HG03354 (cell line): Measurements from ENCODE around the gene ERI3.

Experiments used
- ATAC-seq: cut with Tn5 transposase; IDR thresholded peaks from one replicate; pipeline ENCODE4 v1.9.1; 2021; ENCODE audit warnings: mild to moderate bottlenecking; ENCODE audit not compliant: unreplicated experiment, poor library complexity, severe bottlenecking

Gene ERI3

GRCh38 chr1:44354840-44355581 is at the start of gene ERI3:
TSS of gene ERI3 (minus strand) at chr1:44355257. CDS start at chr1:44355026, 231 bp downstream.
- ATAC-seq, result peak; percentile 99

DNA sequence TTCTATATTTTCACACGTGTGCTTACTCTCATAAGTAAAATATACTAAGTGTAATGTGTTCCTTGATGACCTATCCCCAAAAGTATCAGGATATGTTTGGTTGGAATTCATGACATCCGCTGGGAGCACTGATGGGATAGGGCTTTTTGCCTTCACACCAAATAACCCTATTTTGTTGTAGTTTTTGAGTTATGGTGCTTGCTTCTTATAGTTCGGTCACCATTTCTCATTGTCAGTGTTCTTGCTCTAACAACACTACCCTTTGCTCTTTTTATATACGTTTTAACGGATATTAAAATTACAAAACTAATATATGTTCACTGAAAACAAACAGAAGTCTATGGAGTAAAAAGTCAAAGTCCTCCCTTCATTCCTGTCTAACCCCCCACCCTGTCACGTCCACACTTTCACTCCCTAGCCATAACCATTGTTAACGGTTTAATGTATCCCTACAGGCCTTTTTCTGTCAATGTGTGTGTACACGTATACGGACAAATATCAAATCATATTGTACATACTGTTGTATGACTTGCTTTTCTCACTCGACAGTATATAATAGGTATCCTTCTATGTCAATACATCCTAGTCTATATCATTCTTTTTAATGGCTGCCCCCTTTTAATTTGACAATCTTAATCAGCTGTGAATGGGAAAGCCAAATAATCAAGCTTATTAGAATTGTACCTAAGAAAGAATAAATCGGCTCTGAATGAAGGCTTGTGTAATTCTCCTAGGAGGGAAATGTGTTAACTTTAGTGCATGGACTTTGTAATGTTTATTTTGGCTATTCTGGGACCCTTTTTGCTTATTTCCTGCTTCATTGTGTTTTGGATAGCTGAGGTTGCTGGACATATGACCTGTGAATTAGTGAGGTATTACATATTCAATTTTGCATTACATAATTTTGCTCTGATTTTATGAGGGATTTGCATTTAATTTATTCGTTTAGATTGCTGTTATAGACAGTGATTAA is 46.5 kb upstream of the ERI3 start:
- no peak for ATAC-seq

GRCh38 chr1:44390277-44390676 is 35.2 kb upstream of the ERI3 start:
- ATAC-seq, result no peak

DNA sequence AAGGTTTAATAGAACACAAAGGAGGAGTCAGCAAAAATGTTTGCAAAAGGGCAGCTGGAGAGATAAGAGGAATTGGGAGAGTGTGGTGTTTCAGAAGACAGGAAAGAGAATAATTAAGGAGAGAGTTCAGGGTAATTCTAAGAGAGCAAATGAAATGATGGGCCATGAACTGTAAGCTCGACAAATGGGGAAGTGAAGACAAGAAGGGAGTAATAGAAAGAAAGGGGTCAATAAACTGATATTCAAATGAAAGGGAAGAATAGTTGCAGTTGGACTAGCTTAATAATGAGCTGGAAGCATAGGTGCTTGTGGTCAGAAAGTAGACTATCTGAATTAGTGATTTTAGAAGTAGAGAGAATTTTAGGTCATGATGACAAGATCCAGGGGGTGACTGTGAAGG is 34.4 kb upstream of the ERI3 start:
- ATAC-seq, result no peak

- no peak for ATAC-seq
Measured at GRCh38 chr1:44388551-44388950, 33.5 kb upstream of the ERI3 start.

GRCh38 chr1:44380666-44381177 is 25.7 kb upstream of the ERI3 start:
- no peak for ATAC-seq

DNA sequence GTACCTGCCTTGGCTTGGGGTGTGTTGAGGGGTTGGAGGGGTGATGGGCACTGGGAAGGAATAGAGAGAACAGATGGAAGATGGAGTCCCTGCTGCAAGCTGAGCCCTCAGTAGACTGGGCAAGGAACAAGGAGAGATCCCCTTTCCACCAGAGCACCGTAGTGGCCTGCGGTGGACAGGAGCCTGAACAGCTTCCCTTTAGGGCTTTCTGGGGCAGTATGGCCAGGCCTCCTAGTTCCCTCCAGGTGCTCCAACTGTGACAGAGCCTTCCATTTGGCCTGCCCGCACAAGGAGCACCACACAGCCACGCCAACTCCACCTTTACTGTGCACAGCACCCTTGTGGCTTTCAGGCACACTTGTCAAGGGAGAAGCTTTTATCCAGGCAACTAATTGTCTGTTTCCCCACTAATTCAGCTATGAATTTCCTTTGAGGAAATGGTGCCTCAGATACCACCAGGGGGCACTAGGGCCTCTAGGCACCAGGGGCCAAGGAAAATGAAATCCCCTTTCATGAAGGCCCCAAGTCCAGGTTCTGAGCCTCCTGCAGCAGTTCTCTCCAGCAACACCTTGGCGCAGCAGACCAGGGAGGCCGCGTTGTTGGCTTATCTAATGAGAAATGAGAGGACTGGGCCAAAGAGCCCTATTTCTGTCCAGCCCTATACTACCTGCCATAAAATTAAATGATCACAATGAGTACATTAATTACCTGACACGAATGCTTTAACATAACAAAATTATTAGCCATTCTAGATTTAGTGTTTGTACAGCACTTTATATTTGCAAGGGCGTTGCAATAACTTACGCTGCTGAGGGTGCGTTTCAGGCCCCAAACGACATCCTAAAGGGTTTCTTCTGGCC is 23.1 kb upstream of the ERI3 start:
- no peak for ATAC-seq

GRCh38 chr1:44375547-44375946 is 20.5 kb upstream of the ERI3 start:
- ATAC-seq, result no peak

DNA sequence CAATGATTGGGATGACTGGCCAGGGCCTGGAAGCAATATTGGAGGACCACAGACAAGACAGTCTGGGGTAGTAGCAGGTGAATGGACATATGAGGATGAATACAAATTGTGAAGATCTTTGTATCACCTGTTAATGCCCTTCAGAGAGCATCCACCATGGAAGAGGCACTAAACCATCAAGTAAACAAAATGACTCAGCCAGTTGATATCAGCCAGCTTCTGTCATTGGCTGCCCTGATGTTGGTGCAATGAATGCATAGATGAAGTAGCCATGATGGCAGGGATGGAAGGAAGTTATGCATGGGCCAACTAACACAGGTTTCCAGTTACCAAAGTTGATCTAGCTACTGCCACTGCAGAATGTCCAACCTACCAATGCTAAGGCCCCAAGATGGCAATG is 16.1 kb upstream of the ERI3 start:
- ATAC-seq, result no peak

GRCh38 chr1:44368471-44369151 is 13.6 kb upstream of the ERI3 start:
- ATAC-seq, result no peak

DNA sequence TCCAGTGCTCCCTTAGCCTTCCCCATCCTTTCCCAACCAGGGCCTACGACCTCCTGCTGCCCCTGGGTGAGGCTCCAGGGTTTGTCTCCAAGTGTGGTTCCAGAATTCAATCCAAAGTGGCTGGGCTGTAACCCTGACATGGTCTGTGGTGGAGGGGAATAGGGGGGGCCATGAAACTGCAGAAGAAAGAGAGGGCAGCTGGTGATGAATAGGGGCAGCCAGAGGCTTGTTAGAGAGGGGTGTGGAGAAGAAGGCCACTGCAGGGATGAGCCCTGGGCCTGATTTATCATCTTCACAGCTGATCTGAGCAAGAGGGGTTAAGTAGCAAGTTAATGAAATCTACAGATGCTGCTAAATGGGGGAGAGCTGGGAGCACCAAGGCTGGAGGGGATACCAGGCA is 12.9 kb upstream of the ERI3 start:
- ATAC-seq, result no peak

DNA sequence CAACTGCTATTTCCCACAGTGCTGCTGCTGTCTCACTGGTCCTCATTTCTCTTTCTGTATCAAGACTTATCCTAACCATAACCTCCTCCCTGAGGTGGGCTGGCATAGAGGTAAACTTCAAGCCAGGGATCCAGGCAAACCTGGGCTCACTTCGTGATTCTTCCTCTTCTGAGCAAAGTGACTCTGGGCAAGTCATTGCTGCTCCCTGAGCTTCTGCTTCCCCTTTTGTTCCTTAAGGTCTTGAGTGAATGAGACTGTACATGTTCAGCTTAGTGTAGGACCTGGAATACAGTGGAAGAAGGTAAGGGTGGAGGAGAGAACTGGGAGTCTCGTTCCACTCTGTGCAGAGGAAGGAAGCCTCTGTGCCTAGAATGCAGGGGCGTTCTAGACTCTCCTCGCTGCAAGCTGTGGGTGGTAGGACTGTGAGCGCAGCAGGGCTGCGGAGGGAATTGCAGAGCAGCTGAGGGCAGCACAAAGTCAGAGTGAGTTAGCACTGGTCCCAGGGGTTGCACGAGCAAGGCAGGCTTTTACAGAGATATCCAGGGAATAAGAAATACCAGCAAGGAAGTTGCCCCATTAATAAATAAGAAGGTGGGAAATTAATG is 11.4 kb upstream of the ERI3 start:
- no peak for ATAC-seq

- no peak for ATAC-seq
Measured at GRCh38 chr1:44361478-44361877, 6.4 kb upstream of the ERI3 start.

DNA sequence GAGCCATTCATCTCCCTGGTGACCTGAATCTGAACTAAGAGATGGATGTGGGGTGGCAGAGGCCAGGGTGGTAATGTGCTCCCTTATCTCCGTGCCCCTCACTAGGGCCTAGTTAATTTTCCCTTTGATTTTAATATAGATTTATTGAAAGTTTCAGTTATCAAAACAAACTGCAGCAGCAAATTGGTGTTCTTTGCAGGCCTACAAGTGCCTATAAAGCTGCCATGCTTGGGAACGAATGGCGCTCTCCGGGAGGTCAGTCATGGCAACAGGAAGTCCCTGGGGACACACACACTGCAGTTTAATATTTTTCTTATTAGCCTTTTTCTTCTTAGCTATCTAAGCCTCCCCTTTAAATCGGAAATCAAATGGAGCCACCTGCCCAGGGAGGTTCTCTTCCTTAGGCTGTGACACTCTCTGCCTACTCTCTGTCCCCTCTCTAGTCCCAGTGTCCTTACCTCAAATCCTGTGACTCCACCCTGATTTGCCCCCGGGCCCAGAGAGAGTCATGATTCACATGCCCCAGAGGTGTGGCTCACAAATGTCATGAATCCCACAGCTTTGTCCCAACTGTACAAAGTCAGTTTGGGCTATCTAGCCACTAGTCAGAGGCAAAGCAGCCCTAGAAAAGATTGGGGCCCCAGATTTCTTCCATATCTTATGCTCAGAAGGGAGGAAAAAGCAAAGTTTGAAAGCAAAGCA is 4.3 kb upstream of the ERI3 start:
- no peak for ATAC-seq

GRCh38 chr1:44357710-44358109 is 2.7 kb upstream of the ERI3 start:
- ATAC-seq, result no peak

DNA sequence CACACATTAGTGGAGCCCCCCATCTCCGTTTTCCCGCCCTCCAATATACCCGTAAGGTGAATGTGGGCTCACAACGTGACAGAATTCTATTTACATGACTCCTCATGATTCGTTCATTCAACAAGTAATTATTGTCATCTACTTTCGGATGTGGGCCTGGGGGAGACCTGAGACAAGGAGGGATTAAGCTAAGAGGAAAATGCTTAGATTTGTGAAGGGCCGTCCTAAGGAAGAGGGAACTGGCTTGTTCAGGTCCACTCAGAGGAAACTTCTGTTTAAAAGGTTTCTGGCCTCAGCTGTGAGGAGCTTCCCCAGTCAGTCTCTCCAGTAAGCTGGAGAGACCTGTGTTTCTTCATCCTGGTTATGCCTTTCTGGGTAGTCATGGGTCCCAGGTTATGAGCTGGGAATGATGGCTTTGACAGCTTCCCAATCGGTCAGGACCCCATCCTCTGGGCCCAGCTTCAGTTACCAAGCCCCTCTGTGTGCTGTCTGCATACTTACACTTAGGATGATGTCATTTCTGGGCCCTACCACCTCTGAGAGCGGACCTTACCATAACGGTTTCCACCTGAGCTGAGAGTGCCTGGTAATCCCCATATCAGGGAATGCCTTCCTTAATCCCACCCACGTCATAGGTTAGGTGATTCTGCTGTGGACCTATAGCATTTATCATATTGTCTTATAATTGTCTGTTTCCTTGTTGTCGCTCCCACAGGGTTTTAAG is 687 bp upstream of the ERI3 start:
- ATAC-seq, result no peak

DNA sequence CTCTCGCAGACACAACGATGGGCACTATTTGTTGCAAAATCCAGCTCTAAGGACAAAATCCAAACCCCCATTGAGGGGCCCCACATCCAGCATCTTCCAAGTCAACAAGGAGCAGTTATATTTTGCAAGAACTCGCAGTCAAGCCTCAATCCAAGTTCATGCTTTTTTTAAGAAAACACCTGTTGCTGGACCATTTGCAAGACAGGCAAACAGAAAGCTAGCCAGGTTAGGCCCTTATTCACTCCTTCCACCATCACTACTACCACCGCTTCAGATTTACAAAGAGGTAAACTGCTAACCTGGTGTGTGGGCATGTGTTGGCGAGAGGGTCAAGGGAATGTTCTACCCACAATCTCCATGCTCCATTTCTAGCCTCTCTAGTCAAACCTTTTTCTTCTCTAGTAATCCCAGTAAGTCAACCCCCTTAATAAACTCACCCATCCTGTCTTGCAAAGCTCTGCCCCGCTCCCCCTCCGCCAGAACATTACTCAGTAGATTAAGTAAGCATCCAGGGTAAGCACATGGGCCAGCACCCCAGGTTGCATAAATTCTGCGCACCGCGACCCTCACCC is 703 bp downstream of the ERI3 start:
- no peak for ATAC-seq
